ENCODE measurements around the gene RIPK3. TPM values are rescaled to one million over a fixed set of nuclear protein-coding genes. Genes with fewer than 3 reads are reported as not detected.

RIPK3 gene
- total RNA-seq, 3 donors from 2014 or later (not counting 1 experiment from before 2014, with no cell fraction given): 36.1 to 58.2 (median 45.5) TPM

DNA sequence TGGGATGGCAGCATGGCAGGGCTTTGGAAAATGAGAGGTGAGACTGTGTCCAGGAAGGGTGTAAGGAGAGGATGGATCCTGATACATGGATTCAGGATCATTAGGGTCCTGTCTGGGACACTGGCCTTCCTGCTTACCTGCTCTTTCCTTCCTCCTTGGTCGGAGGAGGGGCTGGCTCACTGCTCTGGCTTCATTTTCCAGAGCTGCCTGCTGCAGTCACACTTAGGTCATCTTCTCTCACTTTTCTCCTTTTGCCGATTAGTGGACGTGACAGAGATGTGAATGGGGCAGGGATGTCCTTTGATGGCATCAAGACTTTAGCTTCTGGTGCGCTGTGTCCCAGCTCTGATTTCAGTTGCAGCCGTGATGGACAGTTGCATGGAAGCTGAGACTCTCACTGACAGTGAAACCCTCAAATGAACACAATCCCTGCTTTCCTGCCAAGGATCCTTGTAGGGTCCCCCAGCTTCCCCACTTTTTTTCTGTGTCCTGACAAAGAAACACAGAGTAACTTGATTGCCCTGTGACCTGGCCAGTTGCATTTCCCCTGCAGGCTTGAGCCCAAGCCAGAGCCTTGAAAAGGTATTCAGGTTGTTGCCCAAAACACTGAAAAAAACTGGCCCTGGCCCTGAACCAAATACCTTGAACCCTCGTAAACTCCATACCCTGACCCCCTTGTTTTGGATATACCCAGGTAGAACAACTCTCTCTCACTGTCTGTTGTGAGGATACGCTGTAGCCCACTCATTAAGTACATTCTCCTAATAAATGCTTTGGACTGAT lies 31.3 kb downstream of the RIPK3 start:
- no peak for ATAC-seq
- TF ChIP-seq, protein P1, sequence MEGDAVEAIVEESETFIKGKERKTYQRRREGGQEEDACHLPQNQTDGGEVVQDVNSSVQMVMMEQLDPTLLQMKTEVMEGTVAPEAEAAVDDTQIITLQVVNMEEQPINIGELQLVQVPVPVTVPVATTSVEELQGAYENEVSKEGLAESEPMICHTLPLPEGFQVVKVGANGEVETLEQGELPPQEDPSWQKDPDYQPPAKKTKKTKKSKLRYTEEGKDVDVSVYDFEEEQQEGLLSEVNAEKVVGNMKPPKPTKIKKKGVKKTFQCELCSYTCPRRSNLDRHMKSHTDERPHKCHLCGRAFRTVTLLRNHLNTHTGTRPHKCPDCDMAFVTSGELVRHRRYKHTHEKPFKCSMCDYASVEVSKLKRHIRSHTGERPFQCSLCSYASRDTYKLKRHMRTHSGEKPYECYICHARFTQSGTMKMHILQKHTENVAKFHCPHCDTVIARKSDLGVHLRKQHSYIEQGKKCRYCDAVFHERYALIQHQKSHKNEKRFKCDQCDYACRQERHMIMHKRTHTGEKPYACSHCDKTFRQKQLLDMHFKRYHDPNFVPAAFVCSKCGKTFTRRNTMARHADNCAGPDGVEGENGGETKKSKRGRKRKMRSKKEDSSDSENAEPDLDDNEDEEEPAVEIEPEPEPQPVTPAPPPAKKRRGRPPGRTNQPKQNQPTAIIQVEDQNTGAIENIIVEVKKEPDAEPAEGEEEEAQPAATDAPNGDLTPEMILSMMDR (IDR thresholded peaks at IDR 0.05): peak; percentile 44
- Histone ChIP-seq H3K27me3 (ENCODE audit: control insufficient read depth, insufficient read depth, low read length) (no peaks in the 10 kb centered on the region), H3K27ac (ENCODE audit: low read length) (no peak overlapping the region), H3K4me1 (ENCODE audit: control insufficient read depth, insufficient read depth, low read length) (peaks cover 53% of the 10 kb centered on the region), H3K4me3 (ENCODE audit: low read length) (no peak overlapping the region), H3K36me3 (ENCODE audit: control insufficient read depth, insufficient read depth, low read length) (peaks cover 44% of the 10 kb centered on the region), H3K9me3 (ENCODE audit: control insufficient read depth, insufficient read depth, low read length) (no peaks in the 10 kb centered on the region)
- Mint-ChIP-seq H3K9me3 (no peaks in the 10 kb centered on the region), H3K4me3 (peak overlapping the region; percentile 36), H3K27ac (peak overlapping the region; percentile 94 to 96), H3K27me3 (ENCODE audit: low read depth in 2 of 2) (no peaks in the 10 kb centered on the region), H3K4me1 (peaks cover 47 to 68% of the 10 kb centered on the region in 2 donors), H3K36me3 (peaks cover 10% of the 10 kb centered on the region)
- no peak for DNase-seq
- WGBS (ENCODE audit: insufficient coverage): 95% methylated on average over 7 of the region's 7 CpGs
- intact Hi-C loops (cut with micrococcal nuclease): no loop called here

DNA sequence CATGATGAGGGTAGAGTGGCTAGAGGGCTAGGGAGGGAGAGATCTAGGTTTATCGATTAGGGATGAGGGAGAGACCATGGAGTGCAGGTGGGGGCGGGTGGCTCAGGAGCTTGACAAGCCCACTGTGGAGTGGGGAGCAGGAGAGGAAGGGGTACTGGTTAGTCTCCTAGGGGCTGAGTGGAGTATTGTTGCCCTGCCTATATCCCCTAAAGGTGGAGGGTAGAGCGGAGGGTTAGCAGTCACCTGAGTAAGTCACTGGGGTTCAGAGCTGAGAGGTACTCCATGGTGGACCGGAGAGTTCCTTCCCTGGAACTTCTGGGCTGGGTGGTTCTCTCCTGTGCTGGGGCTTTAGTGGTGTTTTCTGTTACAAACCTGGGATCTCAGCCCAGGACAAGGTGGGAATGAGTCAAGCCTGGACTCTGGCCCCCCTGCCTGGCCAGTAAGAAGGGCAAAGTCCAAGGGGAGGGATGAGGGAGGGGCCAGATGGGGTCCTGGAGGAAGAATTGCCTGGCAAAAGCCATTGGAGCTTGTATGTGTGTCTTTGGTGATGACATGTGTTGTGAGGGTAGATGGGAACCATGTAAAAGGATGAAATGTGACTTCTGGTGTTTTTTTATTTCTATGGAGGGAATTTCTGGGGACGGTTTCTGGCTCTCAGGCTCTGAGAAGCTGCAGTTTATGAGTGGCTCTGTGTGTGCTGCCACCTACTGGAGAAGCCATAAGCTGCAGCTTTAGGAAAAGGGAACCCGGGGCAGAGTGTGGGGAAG lies 32.0 kb downstream of the RIPK3 start, which contains the start of gene CIDEB:
Gene CIDEB, minus strand, starts transcription at position 403 of the 767 bp plus-strand sequence. Its CDS starts 119 bp downstream, at position 284.
- WGBS (ENCODE audit: insufficient coverage): 64% methylated on average over 6 of the region's 6 CpGs
- peak; percentile 24 to 45 (median 31) for ATAC-seq
- peaks cover 51% of the 10 kb centered on the region for H3K36me3 ChIP-seq (ENCODE audit: control insufficient read depth, insufficient read depth, low read length)
- no peaks in the 10 kb centered on the region for H3K9me3 Mint-ChIP-seq
- intact Hi-C loops (cut with micrococcal nuclease): no loop called here
- DNase-seq: peak in 1 of 2 donors; percentile 80
- H3K4me1 Mint-ChIP-seq: peaks cover 39 to 60% of the 10 kb centered on the region in 2 donors
- H3K27me3 ChIP-seq (ENCODE audit: control insufficient read depth, insufficient read depth, low read length): no peaks in the 10 kb centered on the region
- peak within 1 kb of the TSS; percentile 74 to 96 for H3K27ac Mint-ChIP-seq
- peak within 1 kb of the TSS; percentile 36 for H3K4me3 Mint-ChIP-seq
- H3K27me3 Mint-ChIP-seq (ENCODE audit: low read depth in 2 of 2): no peaks in the 10 kb centered on the region
- H3K36me3 Mint-ChIP-seq: peaks cover 10% of the 10 kb centered on the region
- TF ChIP-seq, protein P1 (IDR thresholded peaks at IDR 0.05): peak; percentile 96
- no peak within 1 kb of the TSS for H3K4me3 ChIP-seq (ENCODE audit: low read length)
- no peaks in the 10 kb centered on the region for H3K9me3 ChIP-seq (ENCODE audit: control insufficient read depth, insufficient read depth, low read length)
- H3K27ac ChIP-seq (ENCODE audit: low read length): no peak within 1 kb of the TSS
- peaks cover 46% of the 10 kb centered on the region for H3K4me1 ChIP-seq (ENCODE audit: control insufficient read depth, insufficient read depth, low read length)

DNA sequence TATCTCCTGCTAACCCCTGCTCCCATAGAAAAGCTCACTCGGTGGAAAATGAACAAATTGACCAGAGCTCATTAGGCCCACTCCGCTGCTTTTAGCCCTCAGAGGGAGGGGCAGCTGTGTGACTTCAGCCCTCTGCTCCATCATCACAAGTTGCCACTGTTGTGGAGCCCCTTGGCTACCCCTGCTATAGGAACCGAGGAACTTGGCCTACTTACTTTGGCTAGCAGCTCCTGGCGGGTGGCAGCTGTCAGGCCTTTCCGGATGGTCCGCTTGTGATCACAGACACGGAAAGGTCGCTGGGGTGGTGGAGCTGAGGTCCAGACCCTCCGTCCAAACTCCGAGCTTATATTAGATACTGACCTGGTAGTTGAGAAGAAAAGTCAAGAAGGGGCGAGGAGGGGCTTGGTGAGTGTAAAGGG lies 32.6 kb downstream of the RIPK3 start:
- WGBS (ENCODE audit: insufficient coverage): 88% methylated on average over 11 of the region's 11 CpGs
- Mint-ChIP-seq H3K36me3 (peaks cover 10% of the 10 kb centered on the region), H3K4me3 (no peak overlapping the region), H3K27me3 (ENCODE audit: low read depth in 2 of 2) (no peaks in the 10 kb centered on the region), H3K27ac (peak overlapping the region; percentile 41 to 74), H3K9me3 (no peaks in the 10 kb centered on the region), H3K4me1 (peaks cover 35 to 57% of the 10 kb centered on the region in 2 donors)
- H3K9me3 ChIP-seq (ENCODE audit: control insufficient read depth, insufficient read depth, low read length): no peaks in the 10 kb centered on the region
- peaks cover 57% of the 10 kb centered on the region for H3K36me3 ChIP-seq (ENCODE audit: control insufficient read depth, insufficient read depth, low read length)
- no peak overlapping the region for H3K4me3 ChIP-seq (ENCODE audit: low read length)
- no peak overlapping the region for H3K27ac ChIP-seq (ENCODE audit: low read length)
- no peak for ATAC-seq
- TF ChIP-seq, protein P1 (IDR thresholded peaks at IDR 0.05): no peak
- H3K27me3 ChIP-seq (ENCODE audit: control insufficient read depth, insufficient read depth, low read length): no peaks in the 10 kb centered on the region
- no peak for DNase-seq
- intact Hi-C loops (cut with micrococcal nuclease): no loop called here
- H3K4me1 ChIP-seq (ENCODE audit: control insufficient read depth, insufficient read depth, low read length): peaks cover 40% of the 10 kb centered on the region

Measured in natural killer cell (primary cell).